LNCAP (cell line): Measurements from ENCODE around the gene EDC3.

Experiments used
- TF ChIP-seq, protein P1 (sequence below): fragments of 450-650 bp; IDR thresholded peaks from 2 replicates; pipeline ENCODE4 v1.5.1; 2017; ENCODE audit warnings: mild to moderate bottlenecking

Gene EDC3

DNA sequence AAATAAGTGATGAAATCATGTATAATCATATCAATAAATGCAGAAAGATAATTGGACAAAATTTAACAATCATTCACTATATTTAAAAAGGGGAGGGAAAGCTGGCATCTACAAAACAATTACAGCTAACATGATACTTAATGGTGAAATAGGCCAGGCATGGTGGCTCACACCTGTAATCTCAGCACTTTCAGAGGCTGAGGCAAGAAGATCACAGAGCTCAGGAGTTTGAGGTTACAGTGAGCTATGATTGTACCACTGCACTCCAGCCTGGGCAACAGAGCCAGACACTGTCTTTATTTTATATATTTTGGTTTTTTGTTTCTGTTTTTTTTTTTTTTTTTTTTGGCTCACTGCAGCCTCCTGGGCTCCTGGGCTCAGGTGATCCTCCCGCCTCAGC is 12.1 kb downstream of the EDC3 start:
- TF ChIP-seq, protein P1, sequence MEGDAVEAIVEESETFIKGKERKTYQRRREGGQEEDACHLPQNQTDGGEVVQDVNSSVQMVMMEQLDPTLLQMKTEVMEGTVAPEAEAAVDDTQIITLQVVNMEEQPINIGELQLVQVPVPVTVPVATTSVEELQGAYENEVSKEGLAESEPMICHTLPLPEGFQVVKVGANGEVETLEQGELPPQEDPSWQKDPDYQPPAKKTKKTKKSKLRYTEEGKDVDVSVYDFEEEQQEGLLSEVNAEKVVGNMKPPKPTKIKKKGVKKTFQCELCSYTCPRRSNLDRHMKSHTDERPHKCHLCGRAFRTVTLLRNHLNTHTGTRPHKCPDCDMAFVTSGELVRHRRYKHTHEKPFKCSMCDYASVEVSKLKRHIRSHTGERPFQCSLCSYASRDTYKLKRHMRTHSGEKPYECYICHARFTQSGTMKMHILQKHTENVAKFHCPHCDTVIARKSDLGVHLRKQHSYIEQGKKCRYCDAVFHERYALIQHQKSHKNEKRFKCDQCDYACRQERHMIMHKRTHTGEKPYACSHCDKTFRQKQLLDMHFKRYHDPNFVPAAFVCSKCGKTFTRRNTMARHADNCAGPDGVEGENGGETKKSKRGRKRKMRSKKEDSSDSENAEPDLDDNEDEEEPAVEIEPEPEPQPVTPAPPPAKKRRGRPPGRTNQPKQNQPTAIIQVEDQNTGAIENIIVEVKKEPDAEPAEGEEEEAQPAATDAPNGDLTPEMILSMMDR = no peak

DNA sequence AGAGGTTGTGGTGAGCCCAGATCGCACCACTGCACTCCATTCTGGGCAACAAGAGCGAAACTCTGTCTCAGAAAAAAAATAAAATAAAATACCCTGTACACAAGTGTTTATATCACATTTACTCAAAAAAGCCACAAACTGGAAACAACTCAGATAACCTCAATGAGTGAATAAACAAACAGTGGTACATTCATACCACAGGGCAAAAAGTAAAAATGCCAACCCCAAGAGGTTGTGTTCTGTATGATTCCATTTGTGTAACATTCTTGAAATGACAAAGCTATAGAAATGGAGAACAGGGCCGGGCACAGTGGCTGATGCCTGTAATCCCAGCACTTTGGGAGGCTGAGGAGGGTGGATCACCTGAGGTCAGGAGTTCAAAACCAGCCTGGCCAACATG is 12.9 kb downstream of the EDC3 start:
- TF ChIP-seq, protein P1 = no peak

DNA sequence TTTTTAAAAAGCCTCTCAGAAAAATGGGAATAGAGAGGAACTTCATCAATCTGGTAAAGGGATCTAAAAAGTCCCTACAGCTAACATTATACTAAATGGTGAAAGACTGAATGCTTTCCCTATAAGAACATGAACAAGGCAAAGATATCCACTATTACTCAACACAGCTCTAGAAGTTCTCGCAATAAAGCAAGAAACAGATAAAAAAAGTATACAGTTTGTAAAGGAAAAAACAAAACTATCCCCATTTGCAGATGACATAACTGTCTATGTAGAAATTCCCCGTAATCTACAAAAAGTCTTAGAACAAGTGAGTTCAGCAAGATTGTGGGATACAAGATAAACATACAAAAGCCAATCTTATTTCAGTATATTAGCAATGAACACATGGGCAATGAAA is 15.4 kb downstream of the EDC3 start:
- TF ChIP-seq, protein P1 = no peak

DNA sequence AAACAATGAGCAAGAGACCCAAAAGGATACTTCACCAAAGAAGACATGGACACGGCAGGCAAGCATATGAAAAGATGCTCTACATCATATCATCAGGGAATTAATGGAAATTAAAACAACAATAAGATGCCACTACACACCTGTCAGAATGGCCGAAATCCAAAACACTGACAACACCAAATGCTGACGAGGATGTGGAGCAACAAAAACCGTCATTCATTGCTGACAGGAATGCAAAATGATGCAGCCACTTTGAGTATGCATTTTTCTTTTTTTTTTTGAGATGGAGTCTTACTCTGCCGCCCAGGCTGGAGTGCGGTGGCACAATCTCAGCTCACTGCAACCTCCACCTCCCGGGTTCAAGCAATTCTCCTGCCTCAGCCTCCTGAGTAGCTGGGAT is 19.0 kb downstream of the EDC3 start:
- TF ChIP-seq, protein P1 = no peak

DNA sequence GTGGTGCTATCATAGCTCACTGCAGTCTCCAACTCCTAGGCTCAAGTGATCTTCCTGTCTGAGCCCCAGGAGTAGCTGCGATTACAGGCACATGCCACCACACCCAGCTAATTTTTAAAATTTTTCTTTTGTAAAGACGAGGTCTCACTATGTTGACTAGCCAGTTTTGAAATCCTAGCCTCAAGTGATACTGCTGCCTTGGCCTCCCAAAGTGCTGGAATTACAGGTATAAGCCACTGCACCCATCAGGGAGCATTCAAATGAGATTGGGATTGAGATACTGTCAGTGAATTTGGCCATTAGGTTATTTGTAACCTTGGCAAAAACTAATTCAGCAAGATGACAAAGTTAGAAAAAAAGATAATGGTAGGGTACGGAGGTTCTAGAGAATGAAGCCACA is 21.7 kb downstream of the EDC3 start:
- TF ChIP-seq, protein P1 = no peak

DNA sequence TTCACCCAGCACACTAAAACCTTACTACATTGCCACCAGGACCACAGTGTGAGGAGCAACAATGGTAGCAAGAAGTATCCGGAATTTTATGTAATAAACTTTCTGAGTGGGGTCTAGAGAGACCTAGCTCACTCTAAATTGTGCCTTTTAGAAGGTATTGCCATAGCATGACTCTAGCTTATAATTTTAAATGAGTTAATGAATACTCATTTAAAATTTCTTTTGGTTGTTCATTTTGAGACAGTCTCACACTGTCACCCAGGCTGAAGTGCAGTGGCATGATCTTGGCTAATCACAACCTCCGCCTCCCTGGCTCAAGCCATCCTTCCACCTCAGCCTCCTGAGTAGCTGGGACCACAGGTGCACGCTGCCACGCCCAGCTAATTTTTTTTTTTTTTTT is 26.2 kb downstream of the EDC3 start:
- TF ChIP-seq, protein P1 = no peak

DNA sequence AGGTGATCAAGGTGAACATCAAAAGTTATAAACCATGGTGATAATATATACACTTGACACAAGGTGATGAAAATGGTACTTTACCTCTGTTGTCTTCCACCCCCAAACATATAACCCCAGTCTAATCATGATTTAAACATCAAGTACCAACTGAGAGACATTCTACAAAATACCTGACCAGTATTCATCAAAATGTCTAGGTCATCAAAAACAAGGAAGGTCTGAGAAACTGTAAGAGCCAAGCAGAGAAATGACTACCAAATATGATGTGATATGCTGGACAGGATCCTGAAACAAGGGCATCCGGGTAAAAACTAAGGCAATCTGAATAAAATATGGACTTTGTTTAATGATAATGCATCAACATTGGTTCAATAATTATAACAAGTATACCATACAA is 27.8 kb downstream of the EDC3 start:
- TF ChIP-seq, protein P1 = no peak

DNA sequence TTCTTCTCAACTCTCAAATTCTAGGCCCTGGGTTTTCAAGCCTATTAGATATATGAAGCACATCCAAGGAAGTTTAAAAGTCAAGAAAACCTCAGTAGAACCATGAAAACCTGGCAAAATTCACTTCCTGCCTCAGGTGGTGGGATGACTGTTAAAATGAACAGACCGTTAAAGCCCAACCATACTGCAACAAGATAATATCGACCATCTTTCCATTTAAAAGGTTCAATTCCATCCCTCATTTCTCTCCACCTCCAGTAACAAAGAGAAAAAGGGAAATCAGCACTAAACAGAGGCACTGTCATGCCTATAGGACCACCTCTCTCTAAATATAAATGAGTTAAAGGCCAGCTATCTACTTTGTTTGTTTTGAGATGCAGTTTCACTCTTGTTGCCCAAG is 31.2 kb downstream of the EDC3 start:
- TF ChIP-seq, protein P1 = no peak
